Pancreas (tissue), 10 donors: ENCODE measurements around the gene ACSM3. TPM values are rescaled to one million over a fixed set of nuclear protein-coding genes. Genes with fewer than 3 reads are reported as not detected.
A peak's percentile ranks its signal among the peaks of the same experiment; 100 is the strongest.

ENCODE experiments used
- ATAC-seq, 4 donors: fragments of 200-7000 bp; cut with Tn5 transposase; one replicate each; pipeline versions ENCODE4 v1.8.0 to v1.9.1; 2020; ENCODE audit warnings: mild to moderate bottlenecking in 4 of 4, moderate library complexity in 4 of 4
- DNase-seq, 6 donors: peaks; one replicate each; pipeline ENCODE4 v3.0.0-alpha.2; 2020
- FAIRE-seq: peaks from 2 replicates; lab custom pipeline; 2012; peaks lifted over from hg19 to GRCh38; lab: Jason Lieb, UNC
- H3K27ac ChIP-seq, 4 donors: fragments of 200-600 bp; sonication (generic); 1 replicate in 3 of 4; 2 replicates in 1 of 4; pipeline versions ENCODE4 v1.5.0 to v1.8.0; 2020
- H3K27me3 ChIP-seq, 4 donors: fragments of 200-600 bp; one replicate each; pipeline ENCODE4 v1.8.0; 2021
- H3K36me3 ChIP-seq, 3 donors: fragments of 200-600 bp; sonication (generic) in 1 of 3; one replicate each; pipeline versions ENCODE4 v1.5.0 to v1.8.0; 2020 to 2021
- H3K4me1 ChIP-seq, 3 donors: fragments of 200-600 bp; one replicate each; pipeline ENCODE4 v1.8.0; 2021
- H3K4me3 ChIP-seq, 4 donors: fragments of 200-600 bp; sonication (generic) in 2 of 4; one replicate each; pipeline versions ENCODE4 v1.5.0 to v1.8.0; 2020 to 2021
- H3K9me3 ChIP-seq, 4 donors: fragments of 200-600 bp; one replicate each; pipeline ENCODE4 v1.8.0; 2021
- WGBS, 2 donors: extraction: QIAGEN DNeasy Blood & Tissue Kit; methylation state at CpG; one replicate each; pipeline ENCODE4 v1.1.7; 2013; 5-methylcytosine and 5-hydroxymethylcytosine counted together
- intact Hi-C, 3 donors: fragments of 100-400 bp; cut with DNase I; formaldehyde crosslinking; loops; one replicate each; pipeline versions ENCODE4 v1.11.1 to v1.14.2; 2022
- polyA plus RNA-seq, 2 donors: library from polyadenylated mRNA; stranded (reverse); fragments of 200-250 nt; gene quantifications; one replicate each; pipeline ENCODE4 v1.2.3, GENCODE V29; 2013
- total RNA-seq, 6 donors: library from RNA; stranded (reverse); fragmentation: NEBNext Ultra II Directional in 4 of 6; extraction: Animal tissue kit (Norgen Biotek cat#: 25700) in 4 of 6; gene quantifications; one replicate each; pipeline versions ENCODE4 v1.2.1 to v1.2.4, GENCODE V29; 2021 to 2023
- TF ChIP-seq, protein P1 (sequence below), 4 donors: fragments of 200-600 bp; sonication (generic) in 3 of 4; IDR thresholded peaks; one replicate each; pipeline versions ENCODE4 v1.5.0 to v1.8.0; 2021; ENCODE audit warnings: antibody characterized with exemption in 4 of 4
- donor health status: healthy with polysubstance abuse.
- donor health status: DM: no; HTN: no; CAD: no; lungs with moderate emphysema.
- donor health status: DM: no; HTN: no; CAD: no.
- donor health status: control.
- donor health status: control.
- donor health status: Bipolar disorder and iron deficiency.
- donor health status: DM: yes; HTN: yes; CAD: no.
- donor health status: DM: no; HTN: no; CAD: no.
- donor health status: DM: no; HTN: no; CAD: no.
- donor health status: DM: yes; HTN: yes; CAD: no.

The ACSM3 gene
- total and polyA plus RNA-seq, 8 donors: 39.1 to 104 (median 46.7) TPM

DNA sequence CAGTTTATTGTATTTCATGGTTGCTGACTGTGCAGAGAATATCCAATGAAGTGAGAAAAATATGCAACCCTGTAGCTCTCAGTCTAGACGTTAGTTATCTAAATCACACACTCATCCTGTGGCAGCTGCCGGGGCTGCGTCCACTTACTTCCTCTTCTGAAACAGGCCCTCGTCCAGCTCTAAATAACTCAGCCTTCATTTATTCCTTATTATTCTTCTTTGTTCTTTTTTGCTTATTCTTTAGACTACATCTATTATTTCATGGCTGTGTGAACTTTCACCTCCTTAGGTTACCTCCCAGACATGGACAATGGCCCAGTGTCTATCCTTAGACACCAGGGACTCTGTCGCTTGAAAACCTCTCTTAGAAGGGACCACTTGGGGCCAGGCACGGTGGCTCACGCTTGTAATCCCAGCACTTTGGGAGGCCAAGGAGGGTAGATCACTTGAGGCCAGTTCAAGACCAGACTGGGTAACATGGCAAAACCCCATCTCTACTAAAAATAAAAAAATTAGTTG, 18.8 kb upstream of the ACSM3 start:
- no peaks in the 10 kb centered on the region for H3K36me3 ChIP-seq
- FAIRE-seq (no peak), ATAC-seq (no peak), DNase-seq (no peak)
- peaks cover 0 to 6% (median 6%) of the 10 kb centered on the region in 3 donors for H3K4me1 ChIP-seq
- no peak overlapping the region for H3K27ac ChIP-seq
- H3K27me3 ChIP-seq: no peaks in the 10 kb centered on the region
- no peak overlapping the region for H3K4me3 ChIP-seq
- WGBS, 2 donors: 74 to 86% methylated on average over 7 of the region's 7 CpGs
- no peaks in the 10 kb centered on the region for H3K9me3 ChIP-seq
- TF ChIP-seq, protein P1, sequence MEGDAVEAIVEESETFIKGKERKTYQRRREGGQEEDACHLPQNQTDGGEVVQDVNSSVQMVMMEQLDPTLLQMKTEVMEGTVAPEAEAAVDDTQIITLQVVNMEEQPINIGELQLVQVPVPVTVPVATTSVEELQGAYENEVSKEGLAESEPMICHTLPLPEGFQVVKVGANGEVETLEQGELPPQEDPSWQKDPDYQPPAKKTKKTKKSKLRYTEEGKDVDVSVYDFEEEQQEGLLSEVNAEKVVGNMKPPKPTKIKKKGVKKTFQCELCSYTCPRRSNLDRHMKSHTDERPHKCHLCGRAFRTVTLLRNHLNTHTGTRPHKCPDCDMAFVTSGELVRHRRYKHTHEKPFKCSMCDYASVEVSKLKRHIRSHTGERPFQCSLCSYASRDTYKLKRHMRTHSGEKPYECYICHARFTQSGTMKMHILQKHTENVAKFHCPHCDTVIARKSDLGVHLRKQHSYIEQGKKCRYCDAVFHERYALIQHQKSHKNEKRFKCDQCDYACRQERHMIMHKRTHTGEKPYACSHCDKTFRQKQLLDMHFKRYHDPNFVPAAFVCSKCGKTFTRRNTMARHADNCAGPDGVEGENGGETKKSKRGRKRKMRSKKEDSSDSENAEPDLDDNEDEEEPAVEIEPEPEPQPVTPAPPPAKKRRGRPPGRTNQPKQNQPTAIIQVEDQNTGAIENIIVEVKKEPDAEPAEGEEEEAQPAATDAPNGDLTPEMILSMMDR (IDR thresholded peaks at IDR 0.05): no peak
- intact Hi-C loops: no loop called here

DNA sequence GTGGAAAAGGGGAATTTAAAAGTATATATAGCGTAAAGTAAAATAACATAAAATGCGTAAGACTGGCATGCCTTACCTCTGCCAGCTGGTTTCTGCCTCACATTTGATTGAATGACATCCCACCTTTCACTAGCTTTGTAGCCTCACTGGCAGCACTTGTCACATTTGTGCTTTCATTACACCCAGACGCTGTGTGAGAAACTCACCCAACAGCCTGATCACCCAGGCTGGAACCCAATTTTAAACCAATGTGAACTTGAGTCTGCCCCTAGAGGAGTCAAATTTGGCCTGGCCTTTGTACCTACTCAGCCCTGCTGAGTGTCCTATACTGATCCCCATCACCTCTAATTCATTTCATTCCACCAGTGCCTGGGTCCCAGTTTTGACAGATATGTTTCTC, 17.4 kb upstream of the ACSM3 start:
- WGBS, 2 donors: 94% methylated on average over 3 of the region's 3 CpGs
- Histone ChIP-seq H3K27ac (no peak overlapping the region), H3K4me1 (no peaks in the 10 kb centered on the region), H3K36me3 (no peaks in the 10 kb centered on the region), H3K9me3 (no peaks in the 10 kb centered on the region), H3K4me3 (no peak overlapping the region), H3K27me3 (no peaks in the 10 kb centered on the region)
- ATAC-seq: no peak
- TF ChIP-seq, protein P1 (IDR thresholded peaks at IDR 0.05): no peak
- FAIRE-seq: no peak
- DNase-seq: no peak
- intact Hi-C loops: no loop called here

DNA sequence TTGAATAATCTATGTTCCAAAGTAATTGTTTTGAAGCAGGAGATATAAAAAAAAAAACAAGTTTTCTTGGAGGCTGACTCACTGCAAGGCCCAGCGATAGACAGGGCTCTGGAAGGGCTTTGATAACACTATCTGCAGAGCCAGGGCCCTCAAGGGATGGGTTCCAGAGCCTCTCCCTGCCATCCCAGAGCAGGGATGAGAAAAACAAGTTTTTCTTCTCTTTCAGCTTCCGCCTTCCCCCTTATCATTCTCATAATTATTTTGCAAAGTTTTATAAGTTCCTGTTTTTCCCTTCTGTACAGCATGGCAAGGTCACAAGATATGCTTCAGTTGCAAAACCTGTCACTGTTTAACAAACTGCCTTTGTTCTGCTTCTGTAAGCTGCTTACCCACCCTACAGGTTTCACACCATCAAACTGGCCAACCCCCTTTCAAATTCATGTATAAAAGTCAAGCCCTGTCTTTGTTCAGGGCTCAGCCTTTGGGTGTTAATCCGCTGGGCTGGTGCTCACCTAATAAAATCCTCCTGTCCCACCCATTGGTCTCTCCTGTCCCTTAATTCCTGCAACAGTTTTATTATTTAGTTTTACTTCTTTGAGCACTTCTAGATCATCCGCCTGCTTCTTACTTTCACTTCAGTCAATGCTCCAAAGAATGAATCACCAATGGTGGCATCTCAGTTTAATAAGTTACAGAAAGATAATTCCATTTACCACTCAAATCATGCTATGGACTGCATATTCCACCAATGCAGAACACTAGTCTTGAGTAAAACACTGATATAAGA, 16.6 kb upstream of the ACSM3 start:
- no peak for FAIRE-seq
- 62 to 64% methylated on average over 4 of the region's 4 CpGs for WGBS, 2 donors

DNA sequence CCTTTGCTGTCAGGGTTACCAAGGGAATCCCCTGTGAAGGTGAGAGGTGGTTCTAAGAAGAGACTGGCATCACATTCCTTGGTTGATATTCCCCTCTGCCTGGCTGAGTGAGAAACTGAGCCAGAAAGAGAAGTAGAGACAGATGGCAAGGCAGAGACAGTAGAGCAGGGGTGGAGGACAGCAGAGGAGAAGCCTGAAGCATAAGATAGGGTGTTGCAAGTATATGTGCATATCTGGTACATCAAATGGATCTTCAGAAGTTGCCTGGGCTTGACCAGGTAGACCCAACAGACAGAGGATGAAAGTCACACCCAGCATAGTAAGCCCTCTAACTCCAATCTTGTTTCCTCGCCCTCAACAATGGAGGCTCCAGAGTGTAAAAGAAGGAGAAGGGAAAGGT, 14.3 kb upstream of the ACSM3 start:
- 90 to 94% methylated on average over 1 of the region's 1 CpG for WGBS, 2 donors
- ATAC-seq: no peak
- FAIRE-seq: no peak
- TF ChIP-seq, protein P1 (IDR thresholded peaks at IDR 0.05): no peak
- no peak overlapping the region for H3K27ac ChIP-seq
- H3K4me1 ChIP-seq: no peaks in the 10 kb centered on the region
- DNase-seq: no peak
- no peaks in the 10 kb centered on the region for H3K36me3 ChIP-seq
- no peak overlapping the region for H3K4me3 ChIP-seq
- H3K9me3 ChIP-seq: no peaks in the 10 kb centered on the region
- intact Hi-C loops: no loop called here
- no peaks in the 10 kb centered on the region for H3K27me3 ChIP-seq

More for the DNA sequence above, 16.6 kb upstream of the ACSM3 start:
- no peaks in the 10 kb centered on the region for H3K4me1 ChIP-seq
- no peak overlapping the region for H3K27ac ChIP-seq
- DNase-seq (no peak), ATAC-seq (peak in 1 of 4 donors; percentile 51)
- H3K9me3 ChIP-seq: no peaks in the 10 kb centered on the region
- intact Hi-C loops: no loop called here
- TF ChIP-seq, protein P1 (IDR thresholded peaks at IDR 0.05): no peak
- no peak overlapping the region for H3K4me3 ChIP-seq
- no peaks in the 10 kb centered on the region for H3K27me3 ChIP-seq
- no peaks in the 10 kb centered on the region for H3K36me3 ChIP-seq

DNA sequence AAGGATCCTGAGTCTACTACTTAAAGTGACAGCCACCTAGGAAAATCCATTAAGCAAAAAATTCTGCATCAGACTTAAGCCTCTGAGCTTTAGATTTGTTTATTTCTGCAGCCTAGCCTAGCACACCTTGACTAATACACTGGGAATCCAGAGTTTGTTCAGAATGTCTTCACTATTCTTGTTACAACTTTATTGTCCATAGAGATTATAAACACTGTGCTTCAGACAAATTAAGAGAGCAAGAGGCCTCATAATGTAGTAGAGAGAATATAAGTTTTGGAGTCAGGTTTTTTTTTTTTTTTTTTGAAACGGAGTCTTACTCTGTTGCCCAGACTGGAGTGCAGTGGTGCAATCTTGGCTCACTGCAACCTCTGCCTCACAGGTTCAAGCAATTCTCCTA, 13.3 kb upstream of the ACSM3 start:
- Histone ChIP-seq H3K36me3 (no peaks in the 10 kb centered on the region), H3K9me3 (no peaks in the 10 kb centered on the region), H3K27me3 (no peaks in the 10 kb centered on the region), H3K27ac (no peak overlapping the region), H3K4me3 (no peak overlapping the region), H3K4me1 (no peaks in the 10 kb centered on the region)
- no peak for FAIRE-seq
- no peak for ATAC-seq
- DNase-seq: no peak
- WGBS, 2 donors: 100% methylated on average over 1 of the region's 1 CpG
- TF ChIP-seq, protein P1 (IDR thresholded peaks at IDR 0.05): no peak
- intact Hi-C loops: no loop called here
